KOPT-K1 (cell line): ENCODE data around the gene PDGFRA.

Experiments used
- H3K27ac ChIP-seq: fragments of 200-600 bp; sonication (generic); 2 replicates; pipeline ENCODE4 v1.5.1; 2016; ENCODE audit warnings: antibody characterized with exemption, mild to moderate bottlenecking, low read depth, low read length; ENCODE audit not compliant: poor library complexity, severe bottlenecking
- H3K36me3 ChIP-seq: fragments of 200-600 bp; sonication (generic); 2 replicates; pipeline ENCODE4 v1.5.1; 2017; ENCODE audit warnings: antibody characterized with exemption, mild to moderate bottlenecking, low read length, moderate library complexity; ENCODE audit not compliant: insufficient read depth
- H3K9me3 ChIP-seq: fragments of 200-600 bp; sonication (generic); 2 replicates; pipeline ENCODE4 v1.5.1; 2017; ENCODE audit warnings: antibody characterized with exemption, low read length, mild to moderate bottlenecking; ENCODE audit not compliant: insufficient read depth, poor library complexity, severe bottlenecking

Gene PDGFRA

DNA sequence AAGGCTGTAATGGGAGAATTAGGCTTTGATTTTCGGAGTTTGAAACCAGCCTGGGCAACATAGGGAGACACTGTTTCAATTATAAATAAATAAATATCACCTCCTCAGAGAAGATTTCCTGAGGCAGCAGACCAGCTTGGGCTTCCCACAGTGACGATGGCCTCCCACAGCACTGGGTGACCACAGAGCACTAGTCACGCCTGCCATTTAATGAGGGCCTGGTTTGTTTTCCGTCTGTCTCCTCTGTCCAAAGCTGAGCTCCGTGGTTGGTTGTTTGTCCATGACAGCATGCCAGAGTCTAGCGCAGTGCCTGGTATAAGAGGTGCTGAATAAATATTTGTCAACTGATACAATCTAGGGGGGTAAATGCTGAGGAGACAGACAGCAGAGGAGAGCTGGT is 10.4 kb upstream of the PDGFRA start:
- H3K36me3 ChIP-seq, result no peaks in the 10 kb centered on the region
- no peaks in the 10 kb centered on the region for H3K9me3 ChIP-seq
- H3K27ac ChIP-seq, result no peak overlapping the region

DNA sequence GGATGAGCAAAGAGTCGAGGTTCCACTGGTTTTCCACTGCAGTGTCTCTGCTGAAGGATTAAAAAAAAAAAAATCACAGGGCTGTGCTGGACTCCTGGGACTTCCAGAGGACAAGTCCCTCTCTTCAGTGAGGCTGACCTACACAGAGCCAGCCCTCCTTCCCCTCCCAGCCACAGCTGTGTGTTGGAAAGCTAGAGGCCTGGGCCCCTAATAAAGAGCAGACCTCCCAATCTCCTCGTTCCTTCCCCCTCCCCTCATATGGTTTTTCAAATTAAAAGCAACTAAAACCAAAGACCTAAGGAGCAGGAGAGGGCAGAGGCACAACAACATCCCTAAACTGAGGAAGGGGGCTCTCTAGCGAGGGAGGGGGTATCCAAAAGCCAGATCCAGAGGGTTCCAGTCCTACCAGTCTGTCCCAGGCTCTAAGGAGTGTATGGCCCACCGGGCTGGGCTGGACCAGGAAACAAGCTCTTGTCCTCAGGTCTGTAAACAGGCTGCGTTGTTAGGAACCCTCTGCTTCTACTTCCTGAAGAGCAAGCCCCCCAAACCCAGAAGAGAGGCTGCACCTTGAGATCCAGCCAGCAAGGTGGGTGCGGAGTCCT is 4.0 kb upstream of the PDGFRA start:
- Histone ChIP-seq H3K36me3 (no peaks in the 10 kb centered on the region), H3K9me3 (peaks cover 16% of the 10 kb centered on the region), H3K27ac (no peak overlapping the region)

DNA sequence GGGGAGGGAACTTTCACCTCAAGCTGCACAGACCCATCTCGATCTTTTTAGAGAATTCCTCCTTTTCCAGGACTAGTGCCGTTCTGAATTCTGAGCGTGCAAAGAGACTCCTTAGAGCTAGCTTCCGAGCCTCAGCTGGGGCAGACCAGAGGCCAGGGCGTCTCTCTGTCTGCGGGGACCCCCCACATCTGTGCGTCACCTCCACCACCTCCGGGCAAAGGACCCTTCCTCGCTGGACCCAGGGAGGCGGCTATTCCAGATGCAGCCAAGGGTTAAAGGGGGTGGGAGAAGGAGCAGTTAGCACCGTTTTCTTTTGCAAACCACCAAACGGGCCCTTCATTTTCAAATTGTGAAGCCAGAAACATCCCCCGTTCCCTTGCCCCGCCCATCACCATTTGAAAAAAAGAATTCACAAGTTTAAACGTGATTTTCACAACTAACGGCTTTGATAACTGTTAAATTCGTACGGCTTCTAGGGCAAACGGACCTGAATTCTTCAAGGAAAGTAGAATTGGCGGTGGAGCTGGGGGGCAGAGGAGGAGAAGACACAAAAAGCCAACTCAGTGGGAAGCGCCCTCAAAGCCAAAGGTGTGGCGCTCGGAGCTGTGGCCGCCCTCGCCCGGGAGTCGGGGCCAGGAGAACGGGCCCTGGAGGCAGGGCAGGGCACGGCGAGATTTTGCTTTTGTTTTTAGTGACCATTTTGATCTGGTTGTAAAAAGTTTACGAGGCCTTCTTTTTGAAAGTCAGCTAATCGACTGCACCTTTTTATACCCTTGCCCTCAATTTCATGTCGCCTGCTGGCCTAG is 3.3 kb upstream of the PDGFRA start:
- peaks cover 20% of the 10 kb centered on the region for H3K9me3 ChIP-seq
- H3K36me3 ChIP-seq, result no peaks in the 10 kb centered on the region
- H3K27ac ChIP-seq, result no peak overlapping the region

DNA sequence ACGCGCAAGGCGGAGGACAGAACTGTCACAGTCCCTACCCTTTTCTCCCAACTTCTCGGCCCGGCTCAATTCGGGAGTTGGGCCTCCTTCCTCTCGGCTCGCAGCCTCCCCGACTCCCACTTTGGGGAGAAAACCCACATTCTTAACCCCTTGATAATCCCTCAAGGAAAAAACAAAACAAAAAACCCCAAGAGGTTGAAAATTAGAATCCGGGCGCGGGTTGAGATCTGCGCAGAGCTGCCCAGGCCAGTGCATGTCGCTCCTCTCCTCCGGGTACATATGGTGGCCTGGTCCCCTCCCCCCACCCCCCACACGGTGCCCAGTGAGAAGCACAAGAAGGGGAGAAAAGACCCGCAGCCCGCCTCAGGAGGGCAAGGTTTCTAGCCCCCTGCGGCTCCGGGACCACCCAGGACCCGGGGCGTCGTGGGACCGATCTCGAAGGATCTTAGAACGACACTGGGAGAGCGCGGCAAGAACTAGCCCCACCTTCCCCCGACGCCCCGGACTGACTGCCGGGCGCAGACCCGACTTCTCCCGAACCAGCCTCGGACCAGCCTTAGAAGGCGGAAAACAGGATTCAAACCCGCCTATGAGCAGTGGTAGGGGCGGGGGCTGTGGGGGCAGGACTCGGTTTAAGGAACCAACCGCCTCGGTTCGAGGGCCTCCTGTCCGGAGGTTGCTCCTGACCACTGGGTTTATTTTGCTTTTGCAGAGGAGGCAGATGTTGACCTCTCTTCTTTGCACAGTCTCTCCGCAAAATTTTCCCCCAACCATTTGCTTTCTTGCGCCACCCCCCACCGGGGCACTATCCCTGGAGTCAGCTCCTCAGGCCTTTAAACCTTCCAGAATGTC is 2.5 kb upstream of the PDGFRA start:
- no peaks in the 10 kb centered on the region for H3K36me3 ChIP-seq
- H3K27ac ChIP-seq, result no peak overlapping the region

DNA sequence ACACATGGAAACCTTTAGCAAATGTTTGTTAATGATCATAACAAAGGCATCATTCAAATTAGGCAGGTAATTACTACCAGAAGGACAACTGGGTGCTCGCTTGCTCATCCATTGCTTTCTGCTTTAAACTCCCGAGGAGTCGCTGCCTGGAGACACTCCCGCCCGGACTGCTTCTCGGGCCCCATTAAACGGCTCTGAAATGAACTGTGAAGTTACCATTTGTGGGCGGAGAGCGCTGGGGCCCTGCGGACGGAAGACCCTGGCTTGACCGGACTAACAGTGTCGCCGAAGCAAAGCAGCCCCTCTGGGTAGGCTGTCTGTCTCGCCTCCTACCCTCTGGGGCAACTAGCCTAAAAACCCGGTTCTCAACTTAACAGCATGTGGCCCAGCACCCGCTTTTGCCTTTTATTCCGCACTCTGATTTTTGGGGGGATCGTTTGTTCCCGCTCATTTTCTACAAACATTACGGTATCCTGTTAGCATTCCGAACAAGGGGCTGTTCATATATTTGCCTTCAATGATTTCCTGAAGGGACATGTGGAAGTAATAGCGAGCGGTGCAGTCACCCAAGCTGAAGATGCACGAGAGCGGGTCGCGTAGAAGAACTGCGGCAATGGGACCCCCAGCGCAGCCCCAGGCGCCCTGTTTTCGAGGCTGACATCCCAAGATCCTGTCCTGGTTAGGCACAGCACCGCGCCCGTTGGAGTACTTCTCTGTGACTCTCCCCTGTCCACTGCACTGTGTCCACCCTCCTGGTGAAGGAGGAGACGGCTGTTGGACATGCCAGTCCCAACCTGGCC is 1.6 kb upstream of the PDGFRA start:
- Histone ChIP-seq H3K36me3 (no peaks in the 10 kb centered on the region), H3K27ac (no peak overlapping the region), H3K9me3 (peaks cover 36% of the 10 kb centered on the region)

More for the DNA sequence above, 2.5 kb upstream of the PDGFRA start:
- peaks cover 28% of the 10 kb centered on the region for H3K9me3 ChIP-seq

DNA sequence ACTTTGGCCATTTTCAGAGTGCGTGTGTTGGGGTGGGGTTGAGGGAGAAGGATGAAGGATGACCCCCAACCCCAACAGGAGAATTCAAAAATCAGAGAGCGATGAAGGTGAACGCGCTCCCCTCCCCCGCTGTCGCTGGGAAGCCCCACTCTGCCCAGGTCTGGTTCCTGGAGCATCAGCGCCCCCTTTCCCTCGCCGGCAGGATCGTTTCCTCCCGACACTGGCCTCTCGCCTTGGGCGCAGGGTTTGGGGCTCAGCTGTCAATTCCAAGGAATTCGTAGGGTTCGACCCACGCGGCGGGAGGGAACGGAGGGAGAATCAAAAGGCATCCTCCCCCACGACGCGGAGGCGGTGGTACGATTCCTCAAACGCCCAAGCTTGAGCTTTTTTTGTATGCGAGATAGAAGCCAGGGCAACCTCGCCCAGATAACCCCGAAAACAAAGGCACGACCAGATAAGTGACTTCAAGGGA is 1.0 kb upstream of the PDGFRA start:
- H3K27ac ChIP-seq, result no peak overlapping the region

DNA sequence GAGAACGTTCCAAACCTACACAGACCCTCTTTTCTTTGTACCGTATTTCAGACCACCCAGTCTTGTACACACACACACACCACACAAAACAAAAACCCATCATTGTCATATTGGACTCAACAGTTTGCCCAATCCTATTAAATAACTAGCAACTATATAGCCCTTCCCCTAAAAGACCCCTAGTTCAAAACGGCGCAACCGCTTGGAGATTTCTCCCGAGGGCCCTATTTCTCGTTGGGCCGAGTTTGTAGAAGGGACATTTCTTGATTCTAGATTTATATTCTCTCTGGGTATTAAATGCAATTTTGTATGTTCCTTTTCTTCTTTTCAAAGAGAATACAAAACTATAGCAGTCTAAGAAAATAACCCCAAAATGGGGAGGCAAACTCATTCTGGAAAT is 547 bp upstream of the PDGFRA start:
- peaks cover 45% of the 10 kb centered on the region for H3K9me3 ChIP-seq
- no peak overlapping the region for H3K27ac ChIP-seq

More for the DNA sequence above, 1.0 kb upstream of the PDGFRA start:
- Histone ChIP-seq H3K36me3 (no peaks in the 10 kb centered on the region), H3K9me3 (peaks cover 42% of the 10 kb centered on the region)

DNA sequence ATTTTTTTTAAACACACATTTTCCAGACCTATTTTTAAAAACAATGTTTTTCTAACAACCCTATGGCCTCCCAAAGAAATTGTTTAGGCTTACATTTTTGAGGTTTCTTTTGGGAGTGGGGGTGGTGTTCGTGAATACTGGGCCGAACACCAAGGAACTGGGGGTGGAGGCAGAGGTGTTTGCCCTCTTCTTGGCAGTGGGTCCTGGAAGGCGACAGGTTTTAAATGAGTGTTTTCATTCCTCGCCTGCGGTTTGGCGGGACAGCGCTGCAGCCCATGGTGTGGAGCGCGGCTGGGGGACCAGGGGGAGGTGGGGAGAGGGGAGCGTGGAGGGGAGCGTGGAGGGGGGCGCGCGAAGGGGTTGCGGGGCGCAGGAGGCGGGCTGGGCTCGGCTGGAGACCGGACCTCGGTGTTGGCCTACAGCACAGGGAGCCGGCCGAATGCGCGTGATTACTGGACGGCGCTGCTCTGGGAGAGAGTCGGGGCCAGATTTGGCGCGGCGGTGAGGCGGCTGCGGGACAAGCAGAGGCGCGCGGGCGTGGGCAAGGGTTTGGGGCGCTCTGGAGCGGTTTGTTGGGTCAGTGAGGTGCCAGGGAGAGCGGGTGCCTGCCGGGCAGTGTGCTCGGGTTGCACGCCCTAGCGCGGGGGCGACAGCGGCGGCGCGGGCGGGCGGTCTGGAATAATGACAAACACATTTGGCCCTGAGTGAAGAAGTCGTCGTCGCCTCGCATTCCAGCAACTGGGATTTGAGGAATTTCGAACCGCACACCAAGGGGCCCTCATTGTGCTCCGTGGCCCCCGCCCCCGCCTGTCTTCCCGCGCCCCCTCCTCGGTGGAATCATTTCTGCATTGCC is 764 bp downstream of the PDGFRA start:
- no peak overlapping the region for H3K27ac ChIP-seq
- no peaks in the 10 kb centered on the region for H3K36me3 ChIP-seq
- H3K9me3 ChIP-seq, result peaks cover 45% of the 10 kb centered on the region

More for the DNA sequence above, 547 bp upstream of the PDGFRA start:
- H3K36me3 ChIP-seq, result no peaks in the 10 kb centered on the region

DNA sequence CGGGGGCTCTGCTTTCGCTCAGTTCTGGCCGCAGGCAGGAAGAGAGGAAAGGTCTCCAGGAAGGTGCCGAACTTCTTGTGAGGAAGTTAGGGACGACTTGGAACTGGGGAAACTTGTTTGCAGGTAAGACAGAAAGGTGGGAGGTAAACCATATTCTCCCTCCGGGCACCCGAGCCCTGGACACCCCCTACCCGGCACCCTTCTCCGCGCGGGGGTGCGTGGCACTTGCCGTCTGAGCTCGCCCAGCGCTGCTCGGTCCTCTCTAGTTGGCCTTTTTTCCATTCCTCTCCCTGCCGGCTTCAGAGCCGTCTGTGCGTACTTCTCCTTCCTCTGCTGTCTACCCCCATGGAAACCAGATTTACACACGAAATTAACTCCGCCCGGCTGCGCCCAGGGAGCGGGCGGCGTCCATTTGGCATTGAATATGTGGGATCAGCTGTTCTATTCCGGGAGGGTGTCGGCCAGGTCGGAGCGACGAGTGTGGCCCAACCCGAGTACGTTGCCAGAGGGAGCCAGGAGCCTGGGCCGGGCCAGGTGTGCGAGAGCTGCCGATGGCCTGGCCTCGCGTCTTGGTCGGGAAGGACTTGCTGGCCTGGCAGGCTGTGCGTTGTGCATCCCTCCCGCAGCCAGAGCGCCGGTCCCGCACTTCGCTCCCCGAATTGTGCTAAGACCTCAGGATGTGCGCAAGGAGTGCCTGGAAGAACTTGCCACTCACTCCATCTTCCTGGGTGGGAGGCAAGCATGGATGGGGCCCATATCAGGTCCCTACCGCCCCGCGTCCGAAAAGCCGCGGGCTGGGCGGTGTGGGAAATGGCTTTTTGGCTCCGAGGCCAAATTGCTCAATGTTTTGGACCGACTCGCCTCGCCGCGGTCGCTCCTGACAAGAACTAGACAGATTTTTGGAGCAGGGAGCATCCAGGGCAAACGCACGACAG is 1.7 kb downstream of the PDGFRA start:
- peaks cover 45% of the 10 kb centered on the region for H3K9me3 ChIP-seq
- no peak overlapping the region for H3K27ac ChIP-seq
- no peaks in the 10 kb centered on the region for H3K36me3 ChIP-seq

DNA sequence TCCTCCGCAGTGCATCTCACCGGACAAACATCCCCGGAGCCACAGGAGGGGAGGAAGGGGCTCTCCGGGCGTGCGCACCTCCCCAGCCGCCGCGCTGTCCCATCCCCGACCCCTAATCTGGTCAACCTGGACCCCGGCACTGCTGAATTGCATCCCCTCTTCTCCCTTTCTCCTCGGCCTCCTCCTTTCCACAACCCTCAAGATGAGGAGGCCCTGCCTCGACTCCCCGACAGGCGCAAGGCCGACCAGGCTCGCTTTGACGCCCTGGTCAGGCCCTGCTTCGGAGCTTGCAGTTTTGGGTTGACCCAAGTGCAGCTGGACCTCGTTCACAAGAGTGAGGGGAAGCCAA is 2.3 kb downstream of the PDGFRA start:
- Histone ChIP-seq H3K9me3 (peaks cover 39% of the 10 kb centered on the region), H3K36me3 (no peaks in the 10 kb centered on the region), H3K27ac (no peak overlapping the region)

DNA sequence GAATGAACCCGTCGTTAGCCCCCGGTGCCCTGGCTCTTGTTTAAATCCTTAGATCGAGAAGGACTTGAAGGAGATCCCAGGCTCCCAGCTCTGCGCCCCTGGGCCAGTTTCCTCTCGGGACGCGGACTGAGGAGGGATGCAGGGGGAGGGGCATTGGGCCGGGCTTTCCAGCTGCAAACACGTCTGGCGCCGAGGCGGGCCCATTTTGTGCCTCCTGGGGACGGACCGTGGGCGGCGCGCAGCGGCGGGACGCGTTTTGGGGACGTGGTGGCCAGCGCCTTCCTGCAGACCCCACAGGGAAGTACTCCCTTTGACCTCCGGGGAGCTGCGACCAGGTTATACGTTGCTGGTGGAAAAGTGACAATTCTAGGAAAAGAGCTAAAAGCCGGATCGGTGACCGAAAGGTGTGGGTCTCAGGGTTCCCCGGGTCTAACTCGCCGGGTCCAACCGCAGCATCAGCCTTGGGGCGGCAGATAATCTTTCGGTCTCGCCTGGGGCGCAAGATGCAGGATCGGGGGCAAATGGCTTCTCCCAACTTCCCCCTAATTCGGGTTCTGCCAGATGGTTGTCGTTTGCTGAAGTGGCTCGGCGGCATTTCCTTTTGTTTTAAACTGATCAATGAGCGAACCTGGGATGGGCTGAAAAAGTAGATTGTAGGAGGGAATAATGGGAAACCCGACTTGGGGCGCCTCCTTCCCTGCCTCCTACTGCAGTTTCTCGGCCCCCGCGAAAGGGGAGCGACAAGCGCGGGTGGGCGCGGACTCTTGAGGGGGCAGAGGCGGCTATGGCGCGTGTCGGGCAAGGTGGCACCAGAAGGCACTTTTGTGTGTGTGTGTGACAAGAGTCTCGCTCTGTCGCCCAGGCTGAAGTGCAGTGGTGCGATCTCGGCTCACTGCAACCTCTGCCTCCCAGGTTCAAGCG is 2.9 kb downstream of the PDGFRA start:
- Histone ChIP-seq H3K27ac (no peak overlapping the region), H3K36me3 (no peaks in the 10 kb centered on the region), H3K9me3 (peaks cover 33% of the 10 kb centered on the region)

DNA sequence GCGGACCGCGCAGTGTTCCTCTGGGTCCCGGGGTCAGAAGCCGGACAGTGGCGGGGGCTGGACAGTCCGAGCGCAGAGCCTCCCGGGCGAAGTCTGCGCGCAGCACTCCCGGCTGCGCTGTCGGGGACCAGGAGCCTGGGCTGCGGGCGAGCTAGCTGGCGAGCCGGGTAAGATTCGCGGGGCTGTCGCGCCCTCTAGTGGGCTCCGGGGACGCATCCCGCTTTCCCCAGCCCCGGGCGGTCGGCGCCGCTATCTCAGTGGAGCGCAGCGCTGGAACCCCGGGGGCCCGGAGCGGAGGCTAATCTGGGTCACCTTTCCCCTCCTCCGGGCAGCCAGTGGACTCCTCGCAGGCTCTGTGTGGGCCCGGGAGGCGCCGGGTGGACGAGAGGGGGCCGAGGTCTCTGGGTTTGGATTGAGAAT is 4.2 kb downstream of the PDGFRA start:
- Histone ChIP-seq H3K36me3 (no peaks in the 10 kb centered on the region), H3K27ac (no peak overlapping the region), H3K9me3 (peaks cover 28% of the 10 kb centered on the region)
